ENCODE data around the gene FAM107A.

FAM107A gene

GRCh38 chr3:58577269-58577821 lies at the start of gene FAM107A:
Gene FAM107A, minus strand, starts transcription at chr3:58577391. Its CDS starts 7,531 bp downstream, at chr3:58569860.
- DNase-seq (ENCODE audit: low read depth, low spot score): no peak

- no peak for DNase-seq (ENCODE audit: low read depth, low spot score)
Observed at GRCh38 chr3:58625196-58625824, 48.1 kb upstream of the FAM107A start.

DNA sequence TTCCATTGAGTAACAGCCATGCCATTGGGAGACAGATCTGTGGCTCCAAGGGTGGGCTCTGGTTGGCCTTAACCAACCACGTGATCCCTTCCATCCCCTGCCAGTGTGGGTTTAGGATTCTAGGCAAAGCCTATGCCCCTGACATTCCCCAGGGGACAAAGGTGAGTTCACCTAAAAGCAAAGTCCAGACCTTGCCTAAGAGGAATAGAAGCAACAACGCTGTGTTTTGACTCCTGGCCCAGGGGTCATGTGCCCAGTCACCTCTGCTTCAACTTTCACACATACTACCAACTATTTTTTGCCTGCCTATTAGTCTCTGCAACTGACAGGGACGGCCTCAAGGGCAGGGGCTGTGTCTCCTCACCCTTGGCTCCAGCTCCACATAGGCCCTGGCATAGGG lies 47.4 kb upstream of the FAM107A start:
- DNase-seq (ENCODE audit: low read depth, low spot score): no peak

- DNase-seq (ENCODE audit: low read depth, low spot score): no peak
Observed at GRCh38 chr3:58623961-58624360, 46.8 kb upstream of the FAM107A start.

- DNase-seq (ENCODE audit: low read depth, low spot score): no peak
Observed at GRCh38 chr3:58623478-58623877, 46.3 kb upstream of the FAM107A start.

- DNase-seq (ENCODE audit: low read depth, low spot score): no peak
Observed at GRCh38 chr3:58622892-58623291, 45.7 kb upstream of the FAM107A start.

GRCh38 chr3:58622436-58622835 lies 45.2 kb upstream of the FAM107A start:
- no peak for DNase-seq (ENCODE audit: low read depth, low spot score)

- no peak for DNase-seq (ENCODE audit: low read depth, low spot score)
Observed at GRCh38 chr3:58621086-58621830, 44.1 kb upstream of the FAM107A start.

DNA sequence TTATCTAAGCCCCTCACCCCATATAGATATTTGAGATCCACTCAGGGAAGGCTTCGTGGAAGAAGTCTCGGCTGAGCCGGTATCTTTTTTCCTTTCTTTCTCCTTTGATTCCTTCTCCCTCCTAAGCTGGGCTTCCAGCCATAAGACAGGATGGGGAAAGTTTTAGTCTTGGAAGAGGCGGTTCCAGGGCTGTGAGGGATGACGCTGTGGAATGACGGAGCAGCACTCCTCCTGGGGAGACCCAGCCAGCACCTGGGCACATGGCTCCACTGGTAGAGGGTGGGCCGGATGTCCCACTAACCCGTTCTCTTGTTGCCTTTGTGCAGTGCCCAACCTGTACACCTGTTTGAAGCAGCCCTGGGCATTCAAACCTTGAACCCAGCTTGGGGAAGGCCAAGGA lies 43.2 kb upstream of the FAM107A start:
- DNase-seq (ENCODE audit: low read depth, low spot score): no peak

DNA sequence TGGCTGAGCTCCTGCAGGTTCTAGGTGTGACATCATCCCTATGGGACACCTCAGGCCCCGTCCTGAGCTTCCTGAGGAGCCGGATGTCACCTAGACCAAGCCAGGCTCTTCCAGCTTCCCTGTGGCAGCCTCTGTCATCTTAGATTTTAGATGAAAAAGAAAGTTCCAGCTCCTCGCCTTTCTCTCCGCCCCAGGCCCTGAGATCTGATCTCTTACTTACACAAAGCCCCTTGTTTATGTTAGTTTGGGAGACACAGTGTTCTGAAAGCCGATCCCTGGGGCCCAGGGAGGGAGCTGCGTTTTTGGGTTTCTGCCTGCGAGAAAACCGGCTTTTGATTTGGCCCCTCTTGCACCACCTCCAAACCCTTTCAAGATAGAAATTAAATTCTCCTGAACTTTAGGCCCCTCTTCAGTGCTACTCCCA lies 40.2 kb upstream of the FAM107A start:
- no peak for DNase-seq (ENCODE audit: low read depth, low spot score)

- no peak for DNase-seq (ENCODE audit: low read depth, low spot score)
Observed at GRCh38 chr3:58613236-58614132, 36.3 kb upstream of the FAM107A start.

GRCh38 chr3:58612830-58613229 lies 35.6 kb upstream of the FAM107A start:
- no peak for DNase-seq (ENCODE audit: low read depth, low spot score)

- DNase-seq (ENCODE audit: low read depth, low spot score): no peak
Observed at GRCh38 chr3:58609990-58610389, 32.8 kb upstream of the FAM107A start.

GRCh38 chr3:58608648-58609047 lies 31.5 kb upstream of the FAM107A start:
- DNase-seq (ENCODE audit: low read depth, low spot score): no peak

DNA sequence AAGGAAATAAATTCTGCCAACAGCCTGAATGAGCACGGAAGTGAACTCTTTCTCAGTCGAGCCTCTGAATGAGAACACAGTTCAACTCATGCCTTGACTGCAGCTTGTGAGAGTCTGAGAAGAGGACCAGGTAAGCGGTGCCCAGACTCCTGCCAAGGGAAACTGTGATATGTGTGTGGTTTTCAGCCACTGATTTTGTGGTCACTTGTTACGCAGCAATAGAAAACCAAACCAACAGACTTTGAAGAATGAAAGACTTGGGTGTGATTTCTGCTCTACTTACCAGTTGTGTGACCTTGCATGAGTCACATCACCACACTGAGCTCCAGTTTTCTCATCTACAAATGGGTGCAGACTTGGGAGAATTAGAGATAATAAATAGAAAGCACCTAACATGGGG lies 30.6 kb upstream of the FAM107A start:
- no peak for DNase-seq (ENCODE audit: low read depth, low spot score)

GRCh38 chr3:58606693-58607092 lies 29.5 kb upstream of the FAM107A start:
- no peak for DNase-seq (ENCODE audit: low read depth, low spot score)

DNA sequence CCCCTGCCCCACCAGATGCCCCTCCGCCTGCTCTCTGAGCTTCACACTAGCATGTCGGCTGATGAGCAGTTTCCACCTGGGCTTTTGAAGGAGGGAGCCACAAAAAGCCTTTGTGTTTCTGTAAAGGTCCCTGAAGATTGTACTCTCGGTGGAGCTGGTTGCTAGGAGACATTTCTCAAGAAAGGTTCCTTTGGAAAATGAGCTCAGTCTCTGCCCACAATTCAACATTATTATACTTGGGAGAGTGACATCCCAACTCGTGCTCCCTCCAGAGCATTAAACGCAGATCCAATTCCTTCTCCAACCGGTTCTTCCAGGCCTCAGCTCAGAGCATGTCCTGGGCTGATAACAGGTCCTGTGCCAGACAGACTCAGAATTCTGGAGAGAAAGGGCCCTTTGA lies 26.8 kb upstream of the FAM107A start:
- no peak for DNase-seq (ENCODE audit: low read depth, low spot score)

DNA sequence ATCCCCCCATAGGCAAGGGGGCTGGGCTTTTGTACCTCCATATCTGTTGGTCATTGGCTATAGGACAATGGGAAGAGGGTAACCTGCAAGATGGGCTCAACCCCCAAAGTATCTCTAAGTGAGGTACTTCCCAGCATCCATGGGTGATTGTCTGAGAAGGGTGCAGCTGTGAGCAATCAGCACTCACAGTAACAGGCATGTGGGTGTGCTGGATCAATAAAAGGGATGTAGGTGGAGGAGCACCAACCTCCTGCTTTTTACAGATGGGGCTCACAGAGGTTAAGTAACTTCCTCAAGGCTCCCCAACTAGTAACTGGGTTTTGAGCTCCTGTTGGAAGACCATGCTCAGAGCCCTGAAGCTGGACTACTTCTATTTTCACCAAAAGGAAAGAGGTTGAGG lies 26.4 kb upstream of the FAM107A start:
- no peak for DNase-seq (ENCODE audit: low read depth, low spot score)

DNA sequence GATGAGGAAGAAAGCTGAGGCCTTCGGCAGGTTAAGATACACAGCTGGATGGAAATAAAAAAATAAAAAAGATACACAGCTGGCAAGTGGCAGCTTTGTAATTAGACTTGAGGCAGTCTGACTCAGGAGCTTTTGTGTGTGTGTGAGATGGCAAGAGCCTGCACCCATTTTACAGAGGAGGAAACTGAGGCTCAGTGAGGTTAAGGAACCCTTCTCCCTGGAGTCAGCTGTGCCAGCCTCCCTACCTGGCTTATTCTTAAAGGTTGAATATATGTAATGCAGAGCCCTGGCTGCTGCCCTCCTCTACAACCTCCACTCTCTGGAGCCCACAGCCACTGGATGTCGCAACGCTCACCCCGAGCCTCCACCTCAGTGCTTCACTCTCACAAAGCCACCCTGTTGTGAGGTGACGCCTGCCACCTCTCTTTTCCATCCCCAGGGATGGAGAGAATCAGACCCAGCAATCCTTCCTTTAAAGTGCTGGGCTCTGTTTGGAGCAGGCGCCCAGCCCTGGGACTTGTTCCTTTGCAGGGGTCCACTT lies 20.6 kb upstream of the FAM107A start:
- DNase-seq (ENCODE audit: low read depth, low spot score): no peak

DNA sequence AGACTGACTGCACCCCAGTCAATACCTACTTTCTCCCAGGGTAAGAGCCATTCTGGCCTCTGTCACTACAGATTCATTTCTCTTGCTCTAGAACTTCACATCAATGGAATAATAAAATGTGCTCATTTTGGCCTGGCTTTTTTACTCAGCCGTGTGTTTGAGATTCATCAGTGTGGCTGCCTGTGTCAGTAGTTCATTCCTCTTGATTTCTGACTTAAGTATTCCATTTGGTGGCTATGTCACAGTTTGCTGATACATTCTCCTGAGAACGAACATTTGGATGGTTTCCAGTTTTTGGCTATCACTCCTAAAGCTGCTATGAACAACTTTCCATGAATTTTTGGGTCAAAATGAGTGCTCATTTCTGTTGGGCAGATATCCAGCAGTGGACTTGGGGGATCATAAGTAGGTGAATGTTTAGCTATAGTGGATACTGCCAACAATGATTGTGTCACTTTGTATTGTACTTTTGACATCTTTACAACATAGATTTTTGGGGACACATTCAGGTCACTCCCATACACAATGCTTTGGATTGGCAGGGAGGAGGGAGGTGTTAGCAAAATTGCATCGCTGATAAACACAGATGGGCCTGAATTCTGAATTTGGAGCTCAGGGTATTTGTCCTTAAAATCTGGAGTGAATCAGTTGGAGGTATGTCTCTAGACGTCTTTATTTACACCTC lies 19.8 kb upstream of the FAM107A start:
- no peak for DNase-seq (ENCODE audit: low read depth, low spot score)

GRCh38 chr3:58594117-58594516 lies 16.9 kb upstream of the FAM107A start:
- DNase-seq (ENCODE audit: low read depth, low spot score): no peak
